A549 (cell line): ENCODE data around the gene PCNX3. TPM values are rescaled to one million over a fixed set of nuclear protein-coding genes. Genes with fewer than 3 reads are reported as not detected.

Source experiments
- polyA plus RNA-seq, 4 experiments: library from polyadenylated mRNA; depleted of rRNA in 3 of 4; stranded (reverse); fragments of >200 nt; fragmentation: RNase III in 1 of 4; extraction: RNeasy Plus Mini Kit Qiagen cat#74134 plus additional on column Dnase treatment in 1 of 4; gene quantifications; 2 replicates in 3 of 4; 3 replicates in 1 of 4; pipeline ENCODE4 v1.2.3, GENCODE V29; 2011 to 2017
- small RNA-seq, 6 experiments: library from RNA; depleted of rRNA; stranded (forward); fragments of <200 nt; gene quantifications; one replicate each; pipeline ENCODE3, GENCODE V24; 2012

PCNX3 gene
- polyA plus RNA-seq, 2 of the 4 experiments (the other 2 are of a cell fraction): 14.2 to 29.7 TPM

Small RNA genes lying within 50 kb of the gene (small RNA-seq; reads per million reads assigned to genes)
- gene MIR4489 (0 reads per million in 6 experiments), gene MIR4690 (0 to 4.4 (median 1.3) reads per million in 6 experiments)

Other genes starting within 250 kb of the PCNX3 start
- 3.1 and 4.9 TPM in 2 replicates for gene SLC25A45, start 233.1 kb upstream of the PCNX3 start, polyA plus RNA-seq (2011; rRNA removed)
- gene SLC25A45, start 233.1 kb upstream of the PCNX3 start, polyA plus RNA-seq (2017; fragmentation: RNase III; extraction: RNeasy Plus Mini Kit Qiagen cat#74134 plus additional on column Dnase treatment): 7.9 to 8.6 TPM (median 8.1 TPM) in 3 replicates
- 12.2 and 12.9 TPM in 2 replicates for gene FRMD8, start 229.1 kb upstream of the PCNX3 start, polyA plus RNA-seq (2011; rRNA removed)
- gene FRMD8, start 229.1 kb upstream of the PCNX3 start, polyA plus RNA-seq (2017; fragmentation: RNase III; extraction: RNeasy Plus Mini Kit Qiagen cat#74134 plus additional on column Dnase treatment): 16.5 to 20.0 TPM (median 17.4 TPM) in 3 replicates
- gene NEAT1, start 193.0 kb upstream of the PCNX3 start, polyA plus RNA-seq (2011; rRNA removed): 181 and 314 TPM in 2 replicates
- gene NEAT1, start 193.0 kb upstream of the PCNX3 start, polyA plus RNA-seq (2017; fragmentation: RNase III; extraction: RNeasy Plus Mini Kit Qiagen cat#74134 plus additional on column Dnase treatment): 1,009 to 1,407 TPM (median 1,223 TPM) in 3 replicates
- 1,041 and 1,340 TPM in 2 replicates for gene MALAT1, start 116.7 kb upstream of the PCNX3 start, polyA plus RNA-seq (2011; rRNA removed)
- gene MALAT1, start 116.7 kb upstream of the PCNX3 start, polyA plus RNA-seq (2017; fragmentation: RNase III; extraction: RNeasy Plus Mini Kit Qiagen cat#74134 plus additional on column Dnase treatment): 167 to 203 TPM (median 188 TPM) in 3 replicates
- 30.8 and 33.6 TPM in 2 replicates for gene SCYL1, start 90.7 kb upstream of the PCNX3 start, polyA plus RNA-seq (2011; rRNA removed)
- gene SCYL1, start 90.7 kb upstream of the PCNX3 start, polyA plus RNA-seq (2017; fragmentation: RNase III; extraction: RNeasy Plus Mini Kit Qiagen cat#74134 plus additional on column Dnase treatment): 41.8 to 46.8 TPM (median 45.9 TPM) in 3 replicates
- 28.6 and 39.9 TPM in 2 replicates for gene LTBP3, start 57.4 kb upstream of the PCNX3 start, polyA plus RNA-seq (2011; rRNA removed)
- gene LTBP3, start 57.4 kb upstream of the PCNX3 start, polyA plus RNA-seq (2017; fragmentation: RNase III; extraction: RNeasy Plus Mini Kit Qiagen cat#74134 plus additional on column Dnase treatment): 107 to 134 TPM (median 123 TPM) in 3 replicates
- gene ZNRD2, start 45.3 kb upstream of the PCNX3 start, polyA plus RNA-seq (2011; rRNA removed): 28.2 and 32.3 TPM in 2 replicates
- 66.1 to 68.2 TPM (median 68.1 TPM) in 3 replicates for gene ZNRD2, start 45.3 kb upstream of the PCNX3 start, polyA plus RNA-seq (2017; fragmentation: RNase III; extraction: RNeasy Plus Mini Kit Qiagen cat#74134 plus additional on column Dnase treatment)
- gene FAM89B, start 43.2 kb upstream of the PCNX3 start, polyA plus RNA-seq (2011; rRNA removed): 13.5 and 16.9 TPM in 2 replicates
- 18.6 to 23.9 TPM (median 23.1 TPM) in 3 replicates for gene FAM89B, start 43.2 kb upstream of the PCNX3 start, polyA plus RNA-seq (2017; fragmentation: RNase III; extraction: RNeasy Plus Mini Kit Qiagen cat#74134 plus additional on column Dnase treatment)
- 11.6 and 13.8 TPM in 2 replicates for gene EHBP1L1, start 39.7 kb upstream of the PCNX3 start, polyA plus RNA-seq (2011; rRNA removed)
- 39.8 to 46.0 TPM (median 43.8 TPM) in 3 replicates for gene EHBP1L1, start 39.7 kb upstream of the PCNX3 start, polyA plus RNA-seq (2017; fragmentation: RNase III; extraction: RNeasy Plus Mini Kit Qiagen cat#74134 plus additional on column Dnase treatment)
- gene KCNK7, start 20.0 kb upstream of the PCNX3 start, polyA plus RNA-seq (2011; rRNA removed): 0.11 and 0.13 TPM in 2 replicates
- 0.49 to 0.50 TPM (median 0.50 TPM) in 3 replicates for gene KCNK7, start 20.0 kb upstream of the PCNX3 start, polyA plus RNA-seq (2017; fragmentation: RNase III; extraction: RNeasy Plus Mini Kit Qiagen cat#74134 plus additional on column Dnase treatment)
- 16.7 and 18.1 TPM in 2 replicates for gene MAP3K11, start 1.6 kb upstream of the PCNX3 start, polyA plus RNA-seq (2011; rRNA removed)
- 30.9 to 34.9 TPM (median 34.5 TPM) in 3 replicates for gene MAP3K11, start 1.6 kb upstream of the PCNX3 start, polyA plus RNA-seq (2017; fragmentation: RNase III; extraction: RNeasy Plus Mini Kit Qiagen cat#74134 plus additional on column Dnase treatment)
- gene SIPA1, start 22.3 kb downstream of the PCNX3 start, polyA plus RNA-seq (2011; rRNA removed): 9.9 and 10.4 TPM in 2 replicates
- gene SIPA1, start 22.3 kb downstream of the PCNX3 start, polyA plus RNA-seq (2017; fragmentation: RNase III; extraction: RNeasy Plus Mini Kit Qiagen cat#74134 plus additional on column Dnase treatment): 16.9 to 21.3 TPM (median 17.4 TPM) in 3 replicates
- 28.9 and 31.8 TPM in 2 replicates for gene RELA, start 47.1 kb downstream of the PCNX3 start, polyA plus RNA-seq (2011; rRNA removed)
- gene RELA, start 47.1 kb downstream of the PCNX3 start, polyA plus RNA-seq (2017; fragmentation: RNase III; extraction: RNeasy Plus Mini Kit Qiagen cat#74134 plus additional on column Dnase treatment): 50.7 to 55.8 TPM (median 55.1 TPM) in 3 replicates
- gene KAT5, start 96.5 kb downstream of the PCNX3 start, polyA plus RNA-seq (2011; rRNA removed): 25.8 and 34.6 TPM in 2 replicates
- 39.8 to 44.7 TPM (median 41.2 TPM) in 3 replicates for gene KAT5, start 96.5 kb downstream of the PCNX3 start, polyA plus RNA-seq (2017; fragmentation: RNase III; extraction: RNeasy Plus Mini Kit Qiagen cat#74134 plus additional on column Dnase treatment)
- gene RNASEH2C, start 105.0 kb downstream of the PCNX3 start, polyA plus RNA-seq (2011; rRNA removed): 15.1 and 15.8 TPM in 2 replicates
- 36.4 to 39.3 TPM (median 36.9 TPM) in 3 replicates for gene RNASEH2C, start 105.0 kb downstream of the PCNX3 start, polyA plus RNA-seq (2017; fragmentation: RNase III; extraction: RNeasy Plus Mini Kit Qiagen cat#74134 plus additional on column Dnase treatment)
- 5.2 and 5.8 TPM in 2 replicates for gene AP5B1, start 165.2 kb downstream of the PCNX3 start, polyA plus RNA-seq (2011; rRNA removed)
- gene AP5B1, start 165.2 kb downstream of the PCNX3 start, polyA plus RNA-seq (2017; fragmentation: RNase III; extraction: RNeasy Plus Mini Kit Qiagen cat#74134 plus additional on column Dnase treatment): 9.0 to 10.2 TPM (median 9.2 TPM) in 3 replicates
- gene OVOL1, start 171.3 kb downstream of the PCNX3 start, polyA plus RNA-seq (2011; rRNA removed): not detected in 2 replicates
- gene OVOL1, start 171.3 kb downstream of the PCNX3 start, polyA plus RNA-seq (2017; fragmentation: RNase III; extraction: RNeasy Plus Mini Kit Qiagen cat#74134 plus additional on column Dnase treatment): not detected in 3 replicates
- not detected in 2 replicates for gene SNX32, start 218.2 kb downstream of the PCNX3 start, polyA plus RNA-seq (2011; rRNA removed)
- 0.04 to 0.08 TPM (median 0.05 TPM) in 3 replicates for gene SNX32, start 218.2 kb downstream of the PCNX3 start, polyA plus RNA-seq (2017; fragmentation: RNase III; extraction: RNeasy Plus Mini Kit Qiagen cat#74134 plus additional on column Dnase treatment)
- gene CFL1, start 242.4 kb downstream of the PCNX3 start, polyA plus RNA-seq (2011; rRNA removed): 1,346 and 1,591 TPM in 2 replicates
- gene CFL1, start 242.4 kb downstream of the PCNX3 start, polyA plus RNA-seq (2017; fragmentation: RNase III; extraction: RNeasy Plus Mini Kit Qiagen cat#74134 plus additional on column Dnase treatment): 1,780 to 1,825 TPM (median 1,795 TPM) in 3 replicates
- 27.8 and 30.5 TPM in 2 replicates for gene MUS81, start 244.7 kb downstream of the PCNX3 start, polyA plus RNA-seq (2011; rRNA removed)
- gene MUS81, start 244.7 kb downstream of the PCNX3 start, polyA plus RNA-seq (2017; fragmentation: RNase III; extraction: RNeasy Plus Mini Kit Qiagen cat#74134 plus additional on column Dnase treatment): 33.4 to 34.9 TPM (median 34.2 TPM) in 3 replicates